ENCODE data around the gene ADAMTS3. TPM values are rescaled to one million over a fixed set of nuclear protein-coding genes. Genes with fewer than 3 reads are reported as not detected.

The ADAMTS3 gene
- total RNA-seq, 2 experiments from 2014 or later: not detected

DNA sequence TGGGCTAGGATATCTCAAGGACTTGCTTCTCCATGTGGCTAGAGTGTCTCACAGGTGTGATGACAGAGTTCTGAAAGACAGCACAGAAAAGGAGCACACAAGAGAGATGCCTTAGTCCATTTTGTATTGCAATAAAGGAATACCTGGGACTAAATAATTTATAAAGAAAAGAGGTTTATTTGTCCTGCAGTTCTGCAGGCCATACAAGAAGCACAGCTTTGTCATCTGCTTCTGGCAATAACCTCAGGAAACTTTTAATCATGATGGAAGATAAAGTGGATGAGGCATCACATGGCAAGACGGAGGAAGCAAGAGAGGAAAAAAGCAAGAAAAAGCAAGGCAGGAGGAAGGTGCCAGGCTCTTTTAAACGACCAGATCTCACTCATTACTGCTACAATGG is 126.9 kb downstream of the ADAMTS3 start:
- H3K4me1 Mint-ChIP-seq (ENCODE audit: low read depth): no peaks in the 10 kb centered on the region
- no peaks in the 10 kb centered on the region for H3K36me3 Mint-ChIP-seq (ENCODE audit: low read depth)
- TF ChIP-seq, protein P1, sequence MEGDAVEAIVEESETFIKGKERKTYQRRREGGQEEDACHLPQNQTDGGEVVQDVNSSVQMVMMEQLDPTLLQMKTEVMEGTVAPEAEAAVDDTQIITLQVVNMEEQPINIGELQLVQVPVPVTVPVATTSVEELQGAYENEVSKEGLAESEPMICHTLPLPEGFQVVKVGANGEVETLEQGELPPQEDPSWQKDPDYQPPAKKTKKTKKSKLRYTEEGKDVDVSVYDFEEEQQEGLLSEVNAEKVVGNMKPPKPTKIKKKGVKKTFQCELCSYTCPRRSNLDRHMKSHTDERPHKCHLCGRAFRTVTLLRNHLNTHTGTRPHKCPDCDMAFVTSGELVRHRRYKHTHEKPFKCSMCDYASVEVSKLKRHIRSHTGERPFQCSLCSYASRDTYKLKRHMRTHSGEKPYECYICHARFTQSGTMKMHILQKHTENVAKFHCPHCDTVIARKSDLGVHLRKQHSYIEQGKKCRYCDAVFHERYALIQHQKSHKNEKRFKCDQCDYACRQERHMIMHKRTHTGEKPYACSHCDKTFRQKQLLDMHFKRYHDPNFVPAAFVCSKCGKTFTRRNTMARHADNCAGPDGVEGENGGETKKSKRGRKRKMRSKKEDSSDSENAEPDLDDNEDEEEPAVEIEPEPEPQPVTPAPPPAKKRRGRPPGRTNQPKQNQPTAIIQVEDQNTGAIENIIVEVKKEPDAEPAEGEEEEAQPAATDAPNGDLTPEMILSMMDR (IDR thresholded peaks at IDR 0.05): no peak
- no peak overlapping the region for H3K27ac Mint-ChIP-seq
- no peaks in the 10 kb centered on the region for H3K9me3 Mint-ChIP-seq
- ATAC-seq (no peak), DNase-seq (no peak)
- CTCF ChIA-PET: no interaction called here
- intact Hi-C loops (cut with micrococcal nuclease): no loop called here
- no peaks in the 10 kb centered on the region for H3K27me3 Mint-ChIP-seq
- H3K4me3 Mint-ChIP-seq: no peak overlapping the region
- POLR2A ChIA-PET: no interaction called here

DNA sequence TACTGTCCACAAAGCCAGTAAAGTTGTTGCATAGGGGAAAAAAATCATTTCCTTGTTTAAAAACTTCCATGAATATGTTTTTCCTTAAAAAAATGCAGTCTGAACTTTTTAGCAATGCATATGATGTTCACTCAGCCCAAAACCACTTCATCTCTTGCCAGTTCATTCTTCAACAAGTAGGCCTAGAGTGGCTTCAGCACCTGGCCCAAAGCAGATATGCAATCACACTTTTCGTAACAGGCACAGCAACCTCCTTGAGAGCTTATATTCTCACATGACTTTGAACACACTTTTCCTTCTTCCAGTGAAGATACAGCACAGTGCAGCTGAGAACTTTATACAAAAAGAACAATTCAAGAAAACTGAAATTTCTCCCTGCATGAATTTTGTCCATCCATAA is 128.6 kb downstream of the ADAMTS3 start:
- ATAC-seq: no peak
- intact Hi-C loops (cut with micrococcal nuclease): no loop called here
- TF ChIP-seq, protein P1 (IDR thresholded peaks at IDR 0.05): no peak
- Mint-ChIP-seq H3K9me3 (peaks cover 1% of the 10 kb centered on the region), H3K27me3 (no peaks in the 10 kb centered on the region), H3K4me3 (no peak overlapping the region), H3K36me3 (ENCODE audit: low read depth) (no peaks in the 10 kb centered on the region), H3K4me1 (ENCODE audit: low read depth) (no peaks in the 10 kb centered on the region), H3K27ac (no peak overlapping the region)
- DNase-seq: no peak
- ChIA-PET POLR2A (no interaction called here), CTCF (no interaction called here)

DNA sequence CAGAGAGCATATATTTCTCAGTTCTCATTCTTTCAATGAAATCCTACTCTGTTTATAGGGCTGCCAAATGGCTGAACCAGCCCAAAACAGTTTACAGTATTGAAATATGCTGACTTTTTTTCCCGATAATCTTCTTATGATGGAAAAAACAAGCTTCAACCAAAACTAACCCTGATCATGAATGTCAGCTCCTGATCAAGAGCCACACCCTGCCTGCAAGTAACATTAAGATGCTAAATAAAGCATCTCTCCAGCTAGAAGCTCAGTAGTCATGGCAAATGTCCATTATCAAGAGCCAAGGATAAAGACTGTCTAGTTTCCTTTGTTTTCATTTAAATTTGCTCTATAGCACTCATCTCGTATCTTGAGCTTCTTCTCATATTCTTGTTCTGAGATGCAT is 136.0 kb downstream of the ADAMTS3 start:
- Mint-ChIP-seq H3K4me1 (ENCODE audit: low read depth) (no peaks in the 10 kb centered on the region), H3K36me3 (ENCODE audit: low read depth) (no peaks in the 10 kb centered on the region), H3K27ac (no peak overlapping the region), H3K4me3 (no peak overlapping the region), H3K9me3 (peaks cover 5% of the 10 kb centered on the region), H3K27me3 (peaks cover 3% of the 10 kb centered on the region)
- no peak for DNase-seq
- TF ChIP-seq, protein P1 (IDR thresholded peaks at IDR 0.05): no peak
- CTCF ChIA-PET: no interaction called here
- POLR2A ChIA-PET: no interaction called here
- intact Hi-C loops (cut with micrococcal nuclease): no loop called here
- no peak for ATAC-seq

DNA sequence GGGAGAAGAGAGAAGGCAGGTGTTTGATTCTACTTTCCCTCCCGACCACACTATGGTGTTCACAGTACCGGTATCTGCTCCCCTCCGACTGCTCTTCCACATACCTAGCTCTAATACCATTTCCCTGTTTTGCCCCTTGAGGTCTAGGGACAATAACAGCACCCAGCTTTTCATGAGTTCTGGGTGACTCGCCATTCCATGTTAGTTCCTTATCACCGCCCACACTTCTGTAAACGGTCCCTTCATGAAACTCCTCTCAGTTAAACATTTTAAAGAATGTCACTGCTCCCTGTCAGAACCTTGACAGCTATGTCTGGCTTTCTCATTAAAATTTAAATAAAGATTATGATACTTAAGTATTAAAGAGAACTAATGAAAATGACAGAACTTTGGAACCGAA is 136.7 kb downstream of the ADAMTS3 start:
- Mint-ChIP-seq H3K9me3 (peaks cover 5% of the 10 kb centered on the region), H3K27ac (no peak overlapping the region), H3K4me3 (no peak overlapping the region), H3K36me3 (ENCODE audit: low read depth) (no peaks in the 10 kb centered on the region), H3K4me1 (ENCODE audit: low read depth) (no peaks in the 10 kb centered on the region), H3K27me3 (peaks cover 3% of the 10 kb centered on the region)
- no peak for DNase-seq
- CTCF ChIA-PET: interaction anchor here (0.6 kb wide), 1 partner anchor 1848 kb away, joined by 3 read pairs; no protein-coding TSS in a partner anchor
- intact Hi-C loops (cut with micrococcal nuclease): no loop called here
- ATAC-seq: no peak
- TF ChIP-seq, protein P1 (IDR thresholded peaks at IDR 0.05): no peak
- POLR2A ChIA-PET: no interaction called here

DNA sequence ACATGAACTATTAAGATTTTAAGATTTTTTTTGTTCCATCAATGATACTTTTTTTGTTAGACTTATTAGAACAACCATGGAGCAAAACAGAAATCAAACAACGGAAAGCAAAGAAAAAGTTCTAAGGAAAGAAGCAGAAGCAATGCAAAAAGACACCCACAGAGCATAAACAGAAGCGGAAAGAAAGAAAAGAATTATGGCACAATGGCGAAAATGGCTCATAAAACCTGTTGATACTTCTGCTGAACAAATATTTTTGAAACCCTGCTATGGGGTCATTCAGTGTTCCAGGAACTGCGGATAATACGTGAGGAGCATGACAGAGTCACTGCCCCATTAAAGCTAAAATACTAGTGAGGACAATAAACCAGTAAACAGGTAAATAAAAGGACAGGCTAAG is 138.0 kb downstream of the ADAMTS3 start:
- ATAC-seq (no peak), DNase-seq (no peak)
- no peaks in the 10 kb centered on the region for H3K36me3 Mint-ChIP-seq (ENCODE audit: low read depth)
- no peak overlapping the region for H3K4me3 Mint-ChIP-seq
- CTCF ChIA-PET: no interaction called here
- no peak overlapping the region for H3K27ac Mint-ChIP-seq
- H3K27me3 Mint-ChIP-seq: peaks cover 3% of the 10 kb centered on the region
- POLR2A ChIA-PET: no interaction called here
- no peaks in the 10 kb centered on the region for H3K4me1 Mint-ChIP-seq (ENCODE audit: low read depth)
- intact Hi-C loops (cut with micrococcal nuclease): no loop called here
- H3K9me3 Mint-ChIP-seq: peaks cover 3% of the 10 kb centered on the region
- TF ChIP-seq, protein P1 (IDR thresholded peaks at IDR 0.05): no peak
